T-helper 2 cell treated with Interferon-gamma antibody and Interleukin-4, amounts not matched to agents 100 ng/mL and 5 ng/mL, for 36 hours (primary cell): ENCODE measurements around the gene GJB6. TPM values are rescaled to one million over a fixed set of nuclear protein-coding genes. Genes with fewer than 3 reads are reported as not detected.

Experiments
- intact Hi-C: fragments of 100-400 bp; cut with micrococcal nuclease; formaldehyde crosslinking; loops from one replicate; pipeline ENCODE4 v1.15.1; 2023
- total RNA-seq: library from RNA; stranded (reverse); gene quantifications from 2 replicates; pipeline ENCODE4 v1.2.3, GENCODE V29; 2022

GJB6 gene
- total RNA-seq, 1 donor from 2014 or later = 2.6 TPM

DNA sequence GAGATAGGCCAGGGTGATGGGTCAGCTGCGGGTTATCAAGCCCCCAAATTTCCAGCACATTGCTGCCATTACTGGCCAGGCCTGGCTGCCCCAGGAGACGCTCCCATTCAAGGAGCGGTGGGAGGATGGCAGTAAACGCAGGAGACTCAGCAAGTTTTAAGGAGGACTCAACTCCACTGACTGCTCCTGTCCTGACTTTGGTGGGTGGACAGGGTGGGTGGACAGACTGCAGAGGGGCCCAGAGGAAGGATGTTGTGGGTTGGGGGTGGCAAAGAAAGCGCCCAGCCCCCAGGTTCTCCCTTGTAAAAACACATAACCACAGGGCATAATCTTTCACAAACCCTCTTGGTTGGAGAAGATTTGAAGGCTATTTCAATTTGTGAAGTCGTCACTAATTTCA lies 4.4 kb downstream of the GJB6 start:
- intact Hi-C loops = no loop called here

DNA sequence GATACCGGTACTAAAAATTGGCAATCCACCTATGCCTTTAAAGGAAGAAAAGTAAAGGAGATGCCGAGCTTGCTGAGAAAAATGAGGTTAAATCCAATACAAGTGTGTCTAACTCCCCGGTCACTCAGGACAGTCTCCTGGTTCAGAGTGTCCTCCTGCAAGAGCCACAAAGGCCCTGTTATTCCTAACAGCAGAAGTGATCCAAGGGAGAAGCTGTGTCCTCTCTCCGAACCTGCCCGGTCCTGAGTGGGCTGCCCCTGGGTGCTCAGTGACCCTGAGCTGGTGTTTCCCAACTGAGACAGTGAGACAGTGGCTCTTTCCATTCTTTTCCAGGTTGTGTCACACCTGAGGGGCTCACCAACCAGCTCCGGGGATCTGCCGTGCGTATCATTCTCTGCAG lies 4.8 kb downstream of the GJB6 start:
- intact Hi-C loops = no loop called here

GRCh38 chr13:20222553-20222952 lies 9.6 kb downstream of the GJB6 start:
- intact Hi-C loops = no loop called here

- intact Hi-C loops = no loop called here
These were observed 10.3 kb downstream of the GJB6 start for GRCh38 chr13:20221772-20222171.

GRCh38 chr13:20219577-20219976 lies 12.5 kb downstream of the GJB6 start:
- intact Hi-C loops = no loop called here

DNA sequence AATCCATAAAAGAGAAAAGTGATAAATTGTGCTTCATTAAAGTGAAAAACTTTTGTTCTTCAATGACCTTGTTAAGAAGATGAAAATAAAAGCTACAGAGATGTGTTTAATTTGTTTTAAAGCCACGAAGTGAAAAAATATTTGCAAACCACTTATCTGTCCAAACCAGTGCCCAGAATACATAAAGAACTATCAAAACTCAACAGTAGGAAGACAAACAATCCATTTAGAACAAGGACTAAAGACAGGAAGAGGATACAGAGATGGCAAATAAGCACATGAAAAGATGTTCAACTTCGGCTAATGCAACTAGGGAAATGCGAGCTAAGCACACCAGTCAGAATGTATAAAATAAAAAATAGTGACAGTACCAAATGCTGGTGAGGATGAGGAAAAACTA lies 15.0 kb downstream of the GJB6 start:
- intact Hi-C loops = no loop called here

DNA sequence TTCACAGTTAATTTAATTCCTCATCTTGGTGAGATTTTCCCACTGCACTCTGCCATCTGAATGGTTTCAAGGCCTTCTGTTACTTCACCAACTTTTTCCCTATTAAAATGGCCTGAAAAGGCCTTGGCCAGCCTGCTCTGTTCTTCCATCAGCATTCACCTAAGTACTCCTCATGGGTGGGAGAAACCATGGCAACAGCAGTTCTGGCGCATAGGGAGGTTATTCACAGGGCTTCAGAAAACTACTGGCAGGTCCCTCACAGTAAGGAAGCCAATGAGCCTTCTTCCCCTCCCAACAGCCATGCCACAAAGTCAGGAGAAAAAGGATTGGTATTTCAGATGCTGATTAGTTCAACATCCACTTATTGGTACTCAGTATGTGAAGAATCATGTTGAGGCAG lies 22.2 kb downstream of the GJB6 start:
- intact Hi-C loops = no loop called here

DNA sequence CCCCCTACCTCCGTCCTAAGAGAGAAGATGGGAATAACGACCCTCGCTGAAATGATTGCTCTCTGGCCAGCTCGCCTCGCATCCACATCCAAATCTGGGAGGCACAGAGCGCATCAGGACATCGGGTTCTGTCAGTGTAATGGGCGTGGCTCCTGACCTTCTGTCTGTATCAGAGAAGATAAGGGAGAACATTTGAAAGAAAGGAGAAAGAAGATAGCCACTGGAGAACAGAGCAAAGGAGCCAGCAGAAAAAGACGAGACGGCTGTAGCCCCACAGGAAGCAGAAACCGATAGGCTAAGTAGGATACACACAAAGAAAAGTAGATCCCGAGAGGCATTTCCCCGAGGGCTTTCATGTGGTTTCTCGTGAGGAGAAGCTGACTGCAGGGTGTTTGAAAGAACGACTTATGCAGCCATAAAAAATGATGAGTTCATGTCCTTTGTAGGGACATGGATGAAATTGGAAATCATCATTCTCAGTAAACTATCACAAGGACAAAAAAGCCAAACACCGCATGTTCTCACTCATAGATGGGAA lies 25.4 kb downstream of the GJB6 start:
- intact Hi-C loops = no loop called here

DNA sequence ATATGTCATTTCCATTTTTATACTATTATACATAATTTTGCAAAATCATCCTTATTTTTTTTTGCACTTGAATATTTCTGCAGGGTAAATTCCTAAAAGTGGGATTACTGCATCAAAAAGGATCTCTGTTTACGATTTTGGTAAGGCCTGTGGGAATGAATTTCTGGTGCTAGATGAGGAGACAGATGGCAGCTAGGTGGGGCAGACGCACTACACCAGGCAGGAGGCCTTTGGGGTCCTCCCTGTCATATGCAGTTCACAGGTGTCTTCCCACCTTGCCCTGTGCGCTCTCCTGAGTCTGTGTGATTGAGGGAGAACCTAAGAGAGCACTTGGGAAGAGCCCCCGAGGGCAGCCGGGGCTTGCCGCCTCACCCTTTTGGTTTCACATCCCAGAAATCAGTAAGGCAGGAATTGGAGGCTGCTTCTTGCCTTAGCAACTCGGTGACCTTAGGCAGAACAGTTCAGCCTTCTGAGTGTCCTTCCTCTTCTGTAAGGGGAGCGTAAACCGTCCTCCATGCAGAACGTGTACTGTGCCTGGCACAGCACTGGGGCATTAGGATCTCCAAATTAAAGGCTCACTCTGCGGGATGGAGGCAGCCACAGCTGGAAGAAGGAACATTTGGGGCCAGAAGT lies 25.9 kb downstream of the GJB6 start:
- intact Hi-C loops = no loop called here

GRCh38 chr13:20198781-20199180 lies 33.3 kb downstream of the GJB6 start:
- intact Hi-C loops = loop anchor here (5.0 kb wide), 1 partner anchor 504 kb away; the partner anchor contains the start of gene IL17D

GRCh38 chr13:20197361-20197834 lies 34.7 kb downstream of the GJB6 start:
- intact Hi-C loops = loop anchor here (1.0 to 5.0 kb wide), 2 partner anchors 292 to 505 kb away; partner anchors contain the start of gene IL17D

DNA sequence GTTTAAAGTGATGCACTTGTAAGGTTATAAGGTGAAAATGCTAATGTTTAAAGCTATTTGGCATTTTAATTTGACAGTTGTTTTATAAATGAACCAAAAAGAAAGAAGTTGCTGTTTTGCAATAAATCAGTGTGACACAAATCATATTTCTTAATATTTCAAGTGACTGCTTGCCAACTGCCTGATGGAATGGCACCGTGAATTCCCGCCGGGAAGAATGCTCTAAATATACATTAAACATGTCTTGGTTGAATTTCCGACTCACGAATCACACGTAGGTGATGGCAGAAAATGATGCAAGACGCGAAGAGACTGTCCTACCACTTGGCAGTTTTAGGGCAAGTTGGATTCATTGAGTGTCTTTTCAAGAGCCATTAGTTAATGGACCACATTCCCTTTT lies 36.3 kb downstream of the GJB6 start:
- intact Hi-C loops = loop anchor here (5.0 kb wide), 1 partner anchor 506 kb away; the partner anchor contains the start of gene IL17D

DNA sequence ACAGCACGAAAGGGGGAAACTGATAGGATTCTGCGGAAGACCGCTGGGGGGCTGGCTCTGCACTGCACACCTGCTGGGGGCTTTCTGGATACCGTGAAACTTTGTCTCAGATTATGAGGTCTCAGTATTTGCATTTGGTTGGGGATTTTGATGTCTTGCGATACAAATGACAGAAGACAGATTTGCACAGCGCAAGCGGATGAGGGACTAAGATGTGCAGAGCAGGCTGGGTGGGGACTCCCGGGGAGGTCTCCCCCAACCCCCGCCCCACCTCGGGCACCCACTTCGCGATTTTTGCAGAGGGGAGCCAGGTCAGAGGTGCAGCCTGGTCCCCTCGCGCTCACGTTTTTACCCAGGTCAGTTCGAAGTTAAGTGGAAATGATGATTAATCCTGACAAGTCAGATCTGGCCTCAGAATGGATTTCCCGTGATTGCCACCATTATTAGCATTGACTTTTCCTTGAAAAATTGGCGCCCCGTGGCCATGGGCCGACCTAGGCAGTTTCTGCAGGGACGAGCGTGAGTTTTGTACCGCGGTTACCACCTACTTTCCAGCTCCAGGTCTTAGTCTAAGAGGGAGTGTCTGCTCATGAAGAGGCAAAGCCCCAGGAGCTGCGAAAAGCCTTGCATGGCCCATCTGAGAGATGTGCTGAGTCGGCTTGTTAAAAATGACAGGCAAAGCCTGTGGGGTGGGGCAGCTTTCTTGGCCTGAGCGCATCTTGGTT lies 38.0 kb downstream of the GJB6 start:
- intact Hi-C loops = no loop called here

DNA sequence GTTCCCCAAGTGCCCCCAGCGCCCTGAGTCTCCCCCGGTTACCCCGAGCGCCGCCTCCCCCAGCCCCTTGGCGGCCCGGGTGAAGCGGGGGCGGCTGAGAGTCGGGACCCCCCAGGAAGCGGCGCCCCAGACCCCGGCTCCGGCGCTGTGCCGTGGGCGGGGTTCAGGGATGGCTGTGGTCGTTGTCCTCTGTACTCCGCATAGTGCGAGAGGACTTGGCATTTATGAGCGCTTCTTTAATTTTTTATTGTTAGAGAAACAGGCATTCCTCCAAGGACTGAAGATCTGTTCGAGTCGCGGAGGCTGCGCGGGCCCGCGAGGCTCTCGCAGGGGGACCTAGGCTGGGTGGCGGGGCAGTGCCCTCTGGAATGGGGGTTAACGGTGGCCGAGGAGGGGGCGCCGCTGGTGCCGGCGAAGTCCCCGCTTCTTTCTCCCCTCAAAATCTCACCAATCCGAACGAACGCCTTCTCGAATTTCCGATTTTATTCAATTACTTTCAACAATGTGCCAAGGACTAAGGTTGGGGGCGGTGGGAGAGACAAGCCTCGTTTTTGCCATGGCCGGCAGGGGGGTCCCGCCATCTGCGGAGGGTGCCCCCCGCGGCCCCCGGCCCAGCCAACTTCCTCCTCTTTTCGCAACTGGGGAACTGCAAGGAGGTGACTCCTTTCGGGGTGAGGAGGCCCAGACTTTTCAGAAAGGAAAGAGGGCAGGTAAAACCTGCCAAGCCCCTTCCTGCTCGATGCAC lies 38.8 kb downstream of the GJB6 start:
- intact Hi-C loops = no loop called here

GRCh38 chr13:20192836-20193161 lies 39.3 kb downstream of the GJB6 start, which contains the start of gene GJB2:
GJB2 (minus strand) TSS chr13:20192938; CDS start chr13:20189581, 3,357 bp downstream.
- intact Hi-C loops = no loop called here

DNA sequence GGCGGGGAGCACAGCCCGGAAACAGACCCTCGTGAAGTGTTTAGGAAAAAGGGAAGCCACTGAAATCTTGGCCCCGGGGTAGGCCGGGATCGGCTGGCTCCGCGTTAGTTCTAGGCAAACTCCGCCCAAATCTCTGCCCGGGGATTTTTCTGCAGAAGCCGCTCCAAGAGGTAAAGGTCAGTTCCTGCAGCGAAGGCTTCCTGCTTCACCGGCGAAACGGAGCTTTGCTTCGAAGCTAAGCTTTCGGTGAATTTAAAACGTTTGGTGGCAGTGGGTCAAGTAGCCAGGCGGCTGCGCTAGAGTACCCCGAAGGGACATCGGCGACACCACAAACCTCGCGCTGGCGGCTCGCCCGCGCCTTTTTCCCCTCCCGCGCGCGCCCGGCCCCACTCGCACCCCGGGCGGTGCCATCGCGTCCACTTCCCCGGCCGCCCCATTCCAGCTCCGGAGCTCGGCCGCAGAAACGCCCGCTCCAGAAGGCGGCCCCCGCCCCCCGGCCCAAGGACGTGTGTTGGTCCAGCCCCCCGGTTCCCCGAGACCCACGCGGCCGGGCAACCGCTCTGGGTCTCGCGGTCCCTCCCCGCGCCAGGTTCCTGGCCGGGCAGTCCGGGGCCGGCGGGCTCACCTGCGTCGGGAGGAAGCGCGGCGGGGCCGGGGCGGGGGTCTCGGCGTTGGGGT lies 39.8 kb downstream of the GJB6 start:
- intact Hi-C loops = no loop called here

DNA sequence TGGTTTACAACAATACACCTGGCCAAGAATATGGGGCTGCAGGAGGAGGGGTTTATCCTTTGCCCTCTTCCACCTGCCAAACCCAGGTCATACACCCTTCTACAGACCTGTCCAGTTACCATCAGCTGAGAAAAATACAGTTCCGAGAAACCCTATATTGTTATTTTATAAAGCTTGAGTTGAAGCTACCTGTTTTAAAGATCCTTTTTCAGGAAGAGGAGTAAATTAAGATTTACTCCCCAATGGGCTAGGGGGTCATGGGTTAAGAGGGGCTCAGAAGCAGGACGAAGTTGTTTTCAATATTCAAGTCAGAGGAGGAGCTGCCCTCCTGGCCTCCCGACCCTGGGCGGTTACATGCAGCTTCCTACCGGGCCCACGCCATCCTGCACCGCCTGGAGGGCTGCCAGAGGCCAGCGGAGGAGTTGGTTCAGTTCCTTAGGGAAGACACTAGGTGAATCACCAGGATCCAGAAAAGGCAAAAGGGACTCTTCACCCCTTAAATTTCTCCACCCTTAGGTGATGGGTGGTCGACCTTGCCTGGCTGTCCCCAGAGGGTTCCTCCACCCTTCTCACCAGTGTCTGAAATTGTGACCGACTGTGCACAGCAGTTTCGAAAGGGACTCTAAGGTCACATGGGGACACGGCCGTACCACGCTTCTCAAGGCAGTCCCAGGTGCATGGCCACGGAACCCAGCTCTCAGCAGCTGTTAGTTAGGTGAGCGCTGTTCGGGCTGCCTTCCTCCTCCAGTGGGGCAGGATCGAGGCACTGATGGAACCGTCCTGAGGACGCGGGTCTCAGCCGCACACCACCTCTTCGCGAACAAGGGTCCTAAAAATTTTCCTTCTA lies 40.6 kb downstream of the GJB6 start:
- intact Hi-C loops = no loop called here

DNA sequence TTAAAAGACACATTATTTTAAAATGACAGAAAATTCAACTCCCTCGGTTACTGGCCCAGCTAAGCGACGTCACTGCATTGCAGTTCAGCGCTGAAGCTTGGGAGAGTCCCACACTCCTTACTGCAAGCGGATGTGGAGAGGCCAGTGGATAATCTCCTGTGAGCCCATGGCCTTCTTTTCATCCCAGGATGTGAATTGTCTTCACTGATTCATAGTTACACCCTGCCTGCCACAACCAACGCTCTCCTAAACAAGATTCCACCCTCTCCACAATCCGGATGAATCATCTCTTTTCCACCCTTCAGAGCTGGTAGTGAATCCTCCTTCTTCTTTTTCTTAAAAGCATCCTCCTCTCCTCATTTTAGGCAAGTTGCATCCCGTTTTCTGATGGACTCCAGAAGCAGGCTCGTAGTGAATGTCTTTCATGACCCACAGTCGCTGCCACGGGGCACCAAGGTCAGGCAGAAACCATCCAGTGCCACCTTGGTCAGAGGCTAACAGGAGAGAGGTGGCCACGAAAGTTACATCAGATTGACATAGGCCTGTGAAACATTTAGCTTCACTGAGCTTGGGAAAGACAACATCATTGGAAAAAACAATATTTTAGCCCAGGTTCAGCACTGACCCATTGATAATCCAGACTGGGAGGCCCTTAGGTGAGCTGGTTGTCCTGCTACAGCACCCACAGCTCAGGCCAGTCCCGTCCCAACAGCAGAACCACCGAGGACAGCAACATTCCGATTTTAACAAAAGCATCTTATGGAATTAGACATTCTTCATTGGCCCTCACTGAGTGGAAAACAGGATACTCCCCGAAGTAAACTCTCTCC lies 41.4 kb downstream of the GJB6 start:
- intact Hi-C loops = no loop called here

- intact Hi-C loops = no loop called here
These were observed 42.0 kb downstream of the GJB6 start for GRCh38 chr13:20190076-20190475.
